Activated CD8-positive, alpha-beta T cell treated with anti-CD3 and anti-CD28 coated beads for 36 hours (primary cell): ENCODE results near the gene ACER3. TPM values are rescaled to one million over a fixed set of nuclear protein-coding genes. Genes with fewer than 3 reads are reported as not detected.

Experiments used
- ATAC-seq: fragments of 200-7000 bp; cut with Tn5 transposase; one replicate; pipeline ENCODE4 v1.10.0; 2021; ENCODE audit warnings: mild to moderate bottlenecking, moderate library complexity
- CTCF ChIA-PET: fragments of 350-600 bp; sonication (Branson Sonifier 250); formaldehyde crosslinking; loops from one replicate; lab custom pipeline; 2021; ENCODE audit warnings: antibody characterized with exemption; lab: Charles Lee
- POLR2A ChIA-PET: fragments of 350-600 bp; sonication (Branson Sonifier 250); formaldehyde crosslinking; loops from one replicate; lab custom pipeline; 2021; ENCODE audit warnings: antibody characterized with exemption; lab: Charles Lee
- DNase-seq: peaks from one replicate; pipeline ENCODE4 v3.0.0-alpha.2; 2020
- H3K27ac Mint-ChIP-seq: one replicate; pipeline ENCODE4 v1.8.0; 2021; ENCODE audit warnings: mild to moderate bottlenecking, mixed read lengths
- H3K27me3 Mint-ChIP-seq: one replicate; pipeline ENCODE4 v1.8.0; 2021; ENCODE audit warnings: mixed read lengths
- H3K36me3 Mint-ChIP-seq: one replicate; pipeline ENCODE4 v1.8.0; 2021; ENCODE audit warnings: low read depth, mixed read lengths
- H3K4me1 Mint-ChIP-seq: one replicate; pipeline ENCODE4 v1.8.0; 2021; ENCODE audit warnings: low read depth, mixed read lengths
- H3K4me3 Mint-ChIP-seq: one replicate; pipeline ENCODE4 v1.8.0; 2021; ENCODE audit warnings: mild to moderate bottlenecking, moderate library complexity, mixed read lengths
- H3K9me3 Mint-ChIP-seq: one replicate; pipeline ENCODE4 v1.8.0; 2021; ENCODE audit warnings: mixed read lengths
- intact Hi-C: fragments of 100-400 bp; cut with micrococcal nuclease; formaldehyde crosslinking; loops from one replicate; pipeline ENCODE4 v1.10.0; 2022
- total RNA-seq, 2 experiments: library from RNA; stranded (reverse); gene quantifications; one replicate each; pipeline ENCODE4 v1.2.3, GENCODE V29; 2021
- TF ChIP-seq, protein P1 (sequence below): fragments of 200-600 bp; IDR thresholded peaks from one replicate; pipeline ENCODE4 v1.8.0; 2022; ENCODE audit warnings: antibody characterized with exemption, mild to moderate bottlenecking

Gene ACER3
- total RNA-seq, 2 experiments from 2014 or later = 10.0 to 10.2 TPM

DNA sequence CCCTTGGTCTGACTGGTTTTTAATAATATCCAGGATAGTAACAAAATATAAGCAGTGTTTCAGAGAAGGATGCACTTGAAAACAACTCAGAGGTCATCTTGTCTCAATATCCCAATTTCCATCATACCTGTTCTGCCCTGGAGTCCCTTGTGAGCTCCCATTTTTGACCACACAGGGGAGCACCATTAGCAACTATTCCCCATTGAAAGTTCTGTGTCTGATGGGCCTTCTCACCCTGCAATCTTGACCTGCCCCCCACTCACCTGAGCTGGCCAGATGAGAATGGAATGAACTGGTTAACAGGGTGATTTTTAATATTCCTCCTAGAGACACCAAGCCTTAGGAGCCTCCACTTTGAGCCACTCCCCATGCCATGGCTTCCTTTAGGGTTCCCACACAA, 202.2 kb downstream of the ACER3 start:
- intact Hi-C loops = no loop called here
- TF ChIP-seq, protein P1, sequence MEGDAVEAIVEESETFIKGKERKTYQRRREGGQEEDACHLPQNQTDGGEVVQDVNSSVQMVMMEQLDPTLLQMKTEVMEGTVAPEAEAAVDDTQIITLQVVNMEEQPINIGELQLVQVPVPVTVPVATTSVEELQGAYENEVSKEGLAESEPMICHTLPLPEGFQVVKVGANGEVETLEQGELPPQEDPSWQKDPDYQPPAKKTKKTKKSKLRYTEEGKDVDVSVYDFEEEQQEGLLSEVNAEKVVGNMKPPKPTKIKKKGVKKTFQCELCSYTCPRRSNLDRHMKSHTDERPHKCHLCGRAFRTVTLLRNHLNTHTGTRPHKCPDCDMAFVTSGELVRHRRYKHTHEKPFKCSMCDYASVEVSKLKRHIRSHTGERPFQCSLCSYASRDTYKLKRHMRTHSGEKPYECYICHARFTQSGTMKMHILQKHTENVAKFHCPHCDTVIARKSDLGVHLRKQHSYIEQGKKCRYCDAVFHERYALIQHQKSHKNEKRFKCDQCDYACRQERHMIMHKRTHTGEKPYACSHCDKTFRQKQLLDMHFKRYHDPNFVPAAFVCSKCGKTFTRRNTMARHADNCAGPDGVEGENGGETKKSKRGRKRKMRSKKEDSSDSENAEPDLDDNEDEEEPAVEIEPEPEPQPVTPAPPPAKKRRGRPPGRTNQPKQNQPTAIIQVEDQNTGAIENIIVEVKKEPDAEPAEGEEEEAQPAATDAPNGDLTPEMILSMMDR = no peak
- no peak for ATAC-seq
- ChIA-PET POLR2A (interaction anchor here (0.7 to 1.5 kb wide), 2 partner anchors 20 to 41 kb away, joined by 3 read pairs; no protein-coding TSS in a partner anchor), CTCF (interaction anchor here (0.7 to 5.0 kb wide), 3 partner anchors 15 to 131 kb away, joined by 3 to 35 read pairs (median 6); no protein-coding TSS in a partner anchor)
- Mint-ChIP-seq H3K4me3 (no peak overlapping the region), H3K4me1 (peaks cover 13% of the 10 kb centered on the region), H3K27ac (no peak overlapping the region), H3K27me3 (no peaks in the 10 kb centered on the region), H3K36me3 (no peaks in the 10 kb centered on the region), H3K9me3 (peaks cover 5% of the 10 kb centered on the region)
- DNase-seq = no peak

DNA sequence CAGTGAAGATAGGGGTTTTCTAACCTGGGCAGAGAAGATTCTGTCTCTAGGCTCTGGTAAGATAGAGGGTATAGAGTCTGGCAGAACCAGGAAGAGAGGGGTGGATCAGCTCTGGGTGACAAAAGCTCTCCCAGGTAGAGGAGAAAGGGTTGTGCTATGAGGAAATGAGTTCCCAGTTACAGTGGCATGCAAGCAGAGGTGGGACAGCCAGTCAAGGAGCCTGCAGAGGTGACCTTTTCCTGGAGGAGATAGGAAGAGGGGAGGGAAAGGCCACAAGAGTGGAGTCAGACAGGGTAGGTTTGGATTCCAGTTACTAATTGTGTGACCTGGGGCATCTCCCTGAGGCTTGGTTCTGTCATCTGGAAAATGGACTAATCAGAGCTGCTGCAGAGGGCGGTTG, 202.7 kb downstream of the ACER3 start:
- Mint-ChIP-seq H3K27me3 (no peaks in the 10 kb centered on the region), H3K4me3 (no peak overlapping the region), H3K9me3 (peaks cover 5% of the 10 kb centered on the region), H3K4me1 (peaks cover 16% of the 10 kb centered on the region), H3K27ac (no peak overlapping the region), H3K36me3 (no peaks in the 10 kb centered on the region)
- ChIA-PET CTCF (interaction anchor here (0.7 to 5.0 kb wide), 4 partner anchors 15 to 144 kb away, joined by 3 to 35 read pairs (median 8); no protein-coding TSS in a partner anchor), POLR2A (interaction anchor here (1.5 kb wide), 1 partner anchor 20 kb away, joined by 3 read pairs; no protein-coding TSS in a partner anchor)
- ATAC-seq (no peak), DNase-seq (no peak)
- TF ChIP-seq, protein P1 = no peak
- intact Hi-C loops = no loop called here

DNA sequence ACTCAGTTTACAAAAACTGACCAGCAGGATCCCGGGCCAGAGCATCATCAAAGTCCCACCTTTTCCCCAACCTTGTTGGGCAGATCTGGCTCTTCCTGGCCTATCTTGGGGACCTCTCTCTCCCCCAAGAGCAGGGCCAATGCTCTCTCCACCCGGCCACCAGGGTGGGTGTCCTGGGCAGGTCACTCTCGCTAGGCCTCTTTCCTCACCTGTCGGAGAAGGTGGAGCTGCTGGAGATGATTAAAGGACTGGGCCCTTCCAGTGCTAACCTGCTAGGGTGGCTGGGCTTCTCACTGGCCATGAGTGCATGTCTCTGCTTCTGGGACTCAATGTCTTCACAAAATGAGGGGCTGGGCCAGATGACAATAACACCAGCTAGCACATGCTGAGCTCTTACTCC, 203.1 kb downstream of the ACER3 start:
- Mint-ChIP-seq H3K27ac (no peak overlapping the region), H3K9me3 (peaks cover 5% of the 10 kb centered on the region), H3K4me3 (no peak overlapping the region), H3K4me1 (peaks cover 16% of the 10 kb centered on the region), H3K27me3 (no peaks in the 10 kb centered on the region), H3K36me3 (no peaks in the 10 kb centered on the region)
- no peak for DNase-seq
- ChIA-PET CTCF (interaction anchor here (1.0 to 5.0 kb wide), 4 partner anchors 16 to 144 kb away, joined by 3 to 35 read pairs (median 8); no protein-coding TSS in a partner anchor), POLR2A (interaction anchor here (1.5 kb wide), 1 partner anchor 19 kb away, joined by 3 read pairs; no protein-coding TSS in a partner anchor)
- TF ChIP-seq, protein P1 = no peak
- no peak for ATAC-seq
- intact Hi-C loops = no loop called here

DNA sequence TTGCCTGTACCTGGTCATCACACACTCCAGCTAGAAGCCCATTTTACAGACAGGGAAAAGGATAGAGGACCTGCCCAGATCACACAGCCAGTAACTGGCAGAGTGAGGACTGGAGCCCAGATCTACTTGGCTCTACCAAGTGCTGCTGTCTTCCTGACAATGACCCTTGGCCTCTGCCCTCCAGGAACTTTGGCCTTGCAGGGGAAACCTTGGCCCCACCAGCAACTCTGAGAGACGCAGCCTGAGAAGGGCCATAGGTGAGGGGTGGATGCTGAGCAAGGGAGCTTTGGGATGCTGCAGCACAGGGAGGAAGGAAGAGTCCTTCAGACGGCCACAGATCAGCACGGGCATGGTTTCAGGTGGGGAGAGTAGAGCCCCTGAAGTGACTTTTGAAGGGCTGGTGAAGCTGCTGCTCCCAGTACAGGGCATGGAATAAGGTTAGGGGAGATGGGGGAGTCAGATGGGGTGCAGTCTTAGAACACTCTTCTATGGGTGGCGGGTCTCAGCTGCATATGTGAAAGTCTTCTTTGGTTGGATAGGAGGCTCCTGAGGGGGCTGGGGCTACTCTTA, 204.0 kb downstream of the ACER3 start:
- POLR2A ChIA-PET = interaction anchor here (0.6 to 2.2 kb wide), 2 partner anchors 18 to 275 kb away, joined by 3 to 7 read pairs; no protein-coding TSS in a partner anchor

More for the DNA sequence above, 204.0 kb downstream of the ACER3 start:
- no peak overlapping the region for H3K4me3 Mint-ChIP-seq
- intact Hi-C loops = no loop called here
- CTCF ChIA-PET = interaction anchor here (1.0 to 5.0 kb wide), 5 partner anchors 17 to 145 kb away, joined by 3 to 35 read pairs (median 5); no protein-coding TSS in a partner anchor
- DNase-seq = no peak
- peaks cover 16% of the 10 kb centered on the region for H3K4me1 Mint-ChIP-seq
- H3K27ac Mint-ChIP-seq = no peak overlapping the region
- no peak for ATAC-seq
- TF ChIP-seq, protein P1 = no peak
- H3K9me3 Mint-ChIP-seq = peaks cover 5% of the 10 kb centered on the region
- H3K27me3 Mint-ChIP-seq = no peaks in the 10 kb centered on the region
- no peaks in the 10 kb centered on the region for H3K36me3 Mint-ChIP-seq
